Activated CD4-positive, alpha-beta memory T cell treated with anti-CD3 and anti-CD28 coated beads, Interleukin-2, amount 10 ng/mL, durations not matched to agents 7 days and 5 days (primary cell): ENCODE data around the gene PLD3. TPM values are rescaled to one million over a fixed set of nuclear protein-coding genes. Genes with fewer than 3 reads are reported as not detected.

Source experiments
- CTCF ChIA-PET: fragments of 350-600 bp; sonication (Branson Sonifier 250); formaldehyde crosslinking; loops from one replicate; lab custom pipeline; 2021; ENCODE audit warnings: antibody characterized with exemption, inconsistent platforms; lab: Charles Lee
- POLR2A ChIA-PET: fragments of 350-600 bp; sonication (Branson Sonifier 250); formaldehyde crosslinking; loops from one replicate; lab custom pipeline; 2021; ENCODE audit warnings: antibody characterized with exemption; lab: Charles Lee
- DNase-seq: peaks from one replicate; pipeline ENCODE4 v3.0.0-alpha.2; 2020
- H3K27ac Mint-ChIP-seq: one replicate; pipeline ENCODE4 v1.8.0; 2021; ENCODE audit warnings: mild to moderate bottlenecking, mixed read lengths
- H3K27me3 Mint-ChIP-seq: one replicate; pipeline ENCODE4 v1.8.0; 2021; ENCODE audit warnings: mixed read lengths
- H3K36me3 Mint-ChIP-seq: one replicate; pipeline ENCODE4 v1.8.0; 2021; ENCODE audit warnings: low read depth, mixed read lengths
- H3K4me1 Mint-ChIP-seq: one replicate; pipeline ENCODE4 v1.8.0; 2021; ENCODE audit warnings: mixed read lengths
- H3K4me3 Mint-ChIP-seq: one replicate; pipeline ENCODE4 v1.8.0; 2021; ENCODE audit warnings: mild to moderate bottlenecking, mixed read lengths
- H3K9me3 Mint-ChIP-seq: one replicate; pipeline ENCODE4 v1.8.0; 2021; ENCODE audit warnings: mixed read lengths
- total RNA-seq, 2 experiments: library from RNA; stranded (reverse); gene quantifications; one replicate each; pipeline ENCODE4 v1.2.3, GENCODE V29; 2021

Gene PLD3
- total RNA-seq, 2 experiments from 2014 or later: 92.4 to 100 TPM

DNA sequence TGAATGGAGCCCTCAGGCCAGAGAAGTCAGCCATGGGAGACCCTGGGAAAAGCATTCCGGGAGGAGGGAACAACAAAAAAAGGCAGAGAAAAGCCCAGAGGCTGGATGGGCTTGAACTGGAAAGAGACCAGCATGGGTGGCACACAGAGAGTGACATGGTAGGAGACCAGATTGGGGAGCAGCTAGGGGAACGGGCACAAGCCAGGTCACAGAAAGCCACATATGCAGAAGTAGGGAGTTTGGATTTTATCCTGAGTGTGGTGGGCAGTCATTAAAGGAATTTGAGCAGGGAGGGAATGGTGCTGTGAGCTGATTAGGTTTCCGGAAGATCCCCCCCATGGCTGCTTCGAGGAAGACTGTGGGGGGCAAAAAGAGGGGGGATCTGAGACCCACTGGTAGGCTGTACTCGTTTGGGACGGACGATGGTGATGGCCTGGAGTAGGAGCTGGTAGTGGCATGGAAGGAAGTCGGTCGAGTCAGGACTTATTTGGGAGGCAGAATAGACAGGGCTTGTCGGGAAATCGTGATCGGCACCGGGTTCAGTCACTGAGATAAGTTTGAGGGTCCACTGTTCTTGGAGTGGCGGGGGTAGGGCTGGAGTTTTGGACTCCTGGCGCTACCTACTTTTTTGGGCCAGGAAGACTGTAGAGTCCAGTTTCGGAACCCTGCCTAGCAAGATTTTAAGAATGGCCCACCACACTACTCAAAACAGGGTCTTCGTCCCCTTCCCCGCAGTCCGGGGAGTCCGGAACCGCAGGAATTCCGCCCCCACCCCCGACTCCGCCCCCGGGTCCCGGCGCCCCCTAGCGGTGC, 76.3 kb downstream of the PLD3 start:
- ChIA-PET CTCF (interaction anchor here (0.9 to 1.4 kb wide), 3 partner anchors 11 to 119 kb away, joined by 3 to 5 read pairs (median 5); partner anchors contain the start of gene PRX), POLR2A (interaction anchor here (0.8 to 1.0 kb wide), 5 partner anchors 14 to 41 kb away, joined by 3 to 14 read pairs (median 3); partner anchors contain the start of genes BLVRB and SERTAD3)
- peak overlapping the region; percentile 88 for H3K4me3 Mint-ChIP-seq
- DNase-seq: no peak
- H3K4me1 Mint-ChIP-seq: peaks cover 26% of the 10 kb centered on the region
- no peaks in the 10 kb centered on the region for H3K27me3 Mint-ChIP-seq
- peaks cover 20% of the 10 kb centered on the region for H3K36me3 Mint-ChIP-seq
- no peaks in the 10 kb centered on the region for H3K9me3 Mint-ChIP-seq
- H3K27ac Mint-ChIP-seq: peak overlapping the region; percentile 89

DNA sequence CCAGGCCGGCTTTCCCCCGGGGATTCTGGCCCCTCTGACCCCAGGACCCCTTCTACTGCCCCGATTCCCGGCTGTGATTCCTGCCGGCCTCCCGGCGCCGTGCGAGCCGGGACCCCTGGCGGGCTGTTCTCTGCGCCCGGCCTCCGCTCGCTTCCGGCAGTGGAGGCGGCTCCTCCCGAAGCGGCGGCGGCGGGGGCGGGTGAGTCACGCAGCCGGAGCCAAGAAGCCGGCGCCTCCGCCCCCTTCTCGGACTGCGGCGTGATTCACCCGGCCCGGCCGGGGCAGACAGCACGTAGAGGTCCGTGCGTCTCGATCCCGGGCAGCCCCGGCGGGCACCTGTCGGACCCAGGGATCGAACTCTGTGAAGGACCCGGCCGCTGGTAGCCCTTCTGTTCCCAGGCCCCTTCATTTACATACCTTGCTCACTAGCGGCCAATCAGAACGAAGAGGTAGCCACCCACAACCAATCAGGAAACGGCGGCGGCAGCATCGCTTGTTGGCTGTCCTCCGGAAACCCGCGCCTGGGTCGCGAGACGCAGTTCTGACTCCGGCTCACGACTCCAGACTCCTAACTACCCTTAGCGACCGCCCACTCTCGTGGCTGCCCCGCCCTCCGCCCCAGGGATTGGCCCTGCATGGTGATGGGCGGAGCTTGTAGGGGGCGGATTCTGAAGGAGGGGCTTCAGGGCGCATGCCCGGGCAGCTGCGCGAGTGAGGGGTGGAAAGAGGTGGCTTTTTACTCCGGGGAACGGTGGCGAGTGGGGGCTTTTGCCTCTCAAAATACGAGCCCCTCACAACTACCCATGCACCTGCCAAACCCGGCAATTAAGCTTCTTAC, 77.2 kb downstream of the PLD3 start, which contains the start of gene SERTAD1:
Gene SERTAD1, minus strand, starts transcription at position 543 of the 838 bp plus-strand sequence. CDS start 2,446 bp downstream, outside the sequence.
- ChIA-PET POLR2A (interaction anchor here (0.6 to 2.2 kb wide), 14 partner anchors 9 to 287 kb away, joined by 3 to 20 read pairs (median 3); partner anchors contain the start of genes BLVRB, C19orf47, PLD3 and SERTAD3), CTCF (interaction anchor here (0.6 to 2.6 kb wide), 9 partner anchors 8 to 209 kb away, joined by 3 to 15 read pairs (median 4); partner anchors contain the start of gene BLVRB)
- DNase-seq: peak; percentile 100
- no peaks in the 10 kb centered on the region for H3K27me3 Mint-ChIP-seq
- peak within 1 kb of the TSS; percentile 88 for H3K4me3 Mint-ChIP-seq
- peaks cover 20% of the 10 kb centered on the region for H3K36me3 Mint-ChIP-seq
- H3K4me1 Mint-ChIP-seq: peaks cover 24% of the 10 kb centered on the region
- H3K27ac Mint-ChIP-seq: peak within 1 kb of the TSS; percentile 89
- H3K9me3 Mint-ChIP-seq: no peaks in the 10 kb centered on the region

Other genes starting within 250 kb of the PLD3 start
- 10 to 100 TPM; 17.3 to 18.0 TPM for gene MAP3K10, start 157.3 kb upstream of the PLD3 start, total RNA-seq
- gene TTC9B, start 130.3 kb upstream of the PLD3 start, total RNA-seq: not detected
- not detected for gene CCNP, start 122.0 kb upstream of the PLD3 start, total RNA-seq
- 100 to 1,000 TPM; 142 to 150 TPM for gene AKT2, start 63.4 kb upstream of the PLD3 start, total RNA-seq
- 10 to 100 TPM; 19.0 to 20.5 TPM for gene C19orf47, start 298 bp upstream of the PLD3 start, total RNA-seq
- under 1 TPM; 0.10 TPM for gene HIPK4, start 41.5 kb downstream of the PLD3 start, total RNA-seq
- 1 to 10 TPM; 1.1 to 1.5 TPM for gene PRX, start 64.7 kb downstream of the PLD3 start, total RNA-seq
- gene SERTAD1, start 77.3 kb downstream of the PLD3 start, total RNA-seq: 10 to 100 TPM; 10.6 to 10.7 TPM
- 10 to 100 TPM; 18.0 to 20.3 TPM for gene SERTAD3, start 95.6 kb downstream of the PLD3 start, total RNA-seq
- 10 to 100 TPM; 20.1 to 20.5 TPM for gene BLVRB, start 117.0 kb downstream of the PLD3 start, total RNA-seq
- 1 to 10 TPM in 1 of 2 experiments, under 1 TPM in 1; 0.60 to 1.3 TPM for gene SPTBN4, start 118.3 kb downstream of the PLD3 start, total RNA-seq
- 100 to 1,000 TPM; 139 to 150 TPM for gene SHKBP1, start 228.2 kb downstream of the PLD3 start, total RNA-seq